Pulmonary artery endothelial cell (primary cell): ENCODE measurements around the gene SYTL5. TPM values are rescaled to one million over a fixed set of nuclear protein-coding genes. Genes with fewer than 3 reads are reported as not detected.
A peak's percentile ranks its signal among the peaks of the same experiment; 100 is the strongest.

ENCODE experiments used
- DNase-seq: peaks from one replicate; pipeline ENCODE4 v3.0.0-alpha.2; 2011; ENCODE audit warnings: low read depth, low spot score
- total RNA-seq: library from RNA; depleted of rRNA; stranded (reverse); fragments of >200 nt; gene quantifications from 2 replicates; pipeline ENCODE4 v1.2.3, GENCODE V29; 2014

Gene SYTL5
- total RNA-seq, 1 donor from 2014 or later = not detected

DNA sequence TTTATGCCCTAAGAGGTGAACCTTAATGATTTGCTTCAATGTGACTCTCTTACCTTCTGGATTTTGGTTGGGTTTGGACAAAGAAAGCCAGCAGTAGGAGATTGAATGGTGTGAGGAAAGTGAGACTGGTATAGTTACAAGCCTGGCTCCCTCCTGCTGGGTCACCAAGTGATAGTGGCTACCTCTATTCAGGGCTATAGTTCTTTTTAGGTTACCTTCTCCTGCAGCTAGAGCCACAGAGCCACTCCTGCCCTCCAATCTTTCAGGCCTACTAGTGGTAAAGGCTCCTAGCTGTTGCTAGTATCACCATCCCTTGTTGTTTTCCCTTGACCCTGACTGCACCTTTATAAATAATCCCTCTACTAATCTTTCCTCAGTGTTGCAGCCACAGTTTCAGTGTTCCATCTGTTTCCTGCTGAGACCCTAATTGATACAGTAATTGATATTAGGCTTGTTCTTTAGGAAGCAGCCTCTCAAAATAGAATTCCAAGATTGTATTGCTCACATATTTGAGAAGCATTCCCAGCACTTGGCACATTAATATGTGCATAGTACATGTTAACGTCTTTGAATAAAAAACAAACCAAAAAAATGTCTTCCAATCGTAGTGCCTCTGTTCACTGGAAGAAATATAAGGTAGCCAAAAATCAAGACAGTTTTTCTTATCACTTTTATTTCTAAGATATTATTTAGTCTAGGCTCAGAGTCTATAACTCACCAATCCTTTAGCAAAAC lies 132.0 kb downstream of the SYTL5 start:
- no peak for DNase-seq

DNA sequence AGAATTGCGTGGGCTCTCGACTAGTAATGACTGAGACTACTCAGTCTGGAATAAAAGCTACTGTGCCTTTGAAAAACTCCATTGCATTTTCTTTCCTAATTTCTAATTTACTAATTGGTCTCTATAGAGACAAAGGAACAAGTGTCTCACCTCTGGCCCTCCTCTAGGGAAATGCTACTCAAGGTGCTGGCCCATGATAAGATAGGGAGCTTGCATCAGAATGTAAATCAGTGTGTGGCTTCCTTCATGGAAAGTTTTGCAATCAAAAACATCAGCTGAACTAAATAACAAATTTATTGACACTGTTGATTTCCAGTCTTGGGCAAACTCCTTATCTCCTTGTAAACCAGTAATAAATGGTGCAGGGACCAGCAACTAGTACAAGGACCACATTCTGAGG lies 132.5 kb downstream of the SYTL5 start:
- DNase-seq = peak; percentile 10

DNA sequence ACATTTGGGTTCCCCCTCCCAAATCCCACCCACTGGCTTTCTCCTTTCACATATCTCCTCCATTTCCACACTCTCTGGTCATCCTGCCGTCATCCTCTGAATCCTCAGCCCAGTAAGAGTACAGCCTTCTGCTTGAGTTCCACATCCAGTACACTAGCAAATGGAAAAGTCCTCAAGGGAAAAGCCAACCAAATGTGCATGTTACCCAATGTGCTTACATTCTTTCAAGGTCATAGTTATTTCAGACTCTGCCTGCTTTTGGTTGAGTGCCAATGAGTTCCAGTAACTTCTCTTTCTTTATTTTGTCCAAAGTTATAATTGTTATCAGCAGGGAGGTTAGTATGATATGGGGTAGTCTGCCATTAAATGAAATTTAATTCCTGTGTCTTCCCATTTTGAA lies 136.3 kb downstream of the SYTL5 start:
- DNase-seq = no peak

DNA sequence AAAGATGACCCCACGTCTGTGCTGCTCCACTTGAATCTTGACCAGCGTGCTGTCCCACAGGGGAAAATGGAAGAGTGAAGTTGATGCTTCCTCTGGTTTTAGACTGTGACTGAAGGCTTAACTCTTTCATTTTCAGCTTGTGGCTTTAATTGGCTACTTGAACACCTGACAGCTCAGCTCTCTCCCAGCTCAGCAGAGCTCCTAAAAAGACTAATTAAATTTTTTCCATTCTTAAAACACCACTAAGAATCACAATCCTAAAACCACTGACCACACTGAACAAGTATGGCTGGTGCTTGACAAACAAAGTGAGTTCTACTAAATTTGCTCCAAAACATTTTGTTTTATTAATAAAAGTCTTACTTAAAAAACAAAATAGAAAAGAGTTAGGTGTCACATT lies 142.7 kb downstream of the SYTL5 start:
- no peak for DNase-seq

DNA sequence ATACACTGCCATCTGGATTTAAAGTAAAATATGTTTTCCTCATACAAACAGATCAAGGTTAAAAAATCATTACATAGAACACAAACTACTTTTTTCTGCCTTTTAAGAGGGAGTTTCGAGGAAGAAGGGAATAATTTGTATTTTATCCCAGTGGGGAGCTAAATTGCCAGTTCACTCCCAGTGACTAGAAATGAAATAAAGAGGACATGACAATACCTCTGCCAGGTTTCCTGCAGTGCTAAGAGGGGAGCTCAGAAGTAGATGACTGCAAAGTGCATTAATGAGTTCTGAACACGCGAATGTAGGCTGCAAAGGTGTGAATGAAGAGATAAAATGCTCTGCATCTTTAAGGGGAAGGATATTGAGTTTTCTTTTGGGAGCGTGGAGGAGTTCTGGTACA lies 144.6 kb downstream of the SYTL5 start:
- no peak for DNase-seq

DNA sequence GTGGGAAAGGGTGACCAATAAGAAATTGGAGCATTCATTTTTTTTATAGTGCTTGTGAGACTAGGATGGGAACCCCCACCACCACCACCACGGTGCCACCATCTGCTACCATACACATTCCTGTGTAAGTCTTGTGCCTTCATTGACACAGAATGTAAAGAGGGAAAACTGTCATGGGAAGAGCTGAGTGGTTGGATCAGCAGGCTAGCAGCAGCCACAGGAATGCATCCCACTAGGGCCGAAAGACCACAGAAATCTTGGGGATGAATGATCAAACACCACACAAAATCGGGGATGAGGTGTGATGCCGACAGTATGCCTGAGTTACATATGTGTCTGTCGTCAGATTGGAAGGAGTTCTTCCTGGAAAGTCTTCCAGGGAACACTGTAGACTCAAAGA lies 145.1 kb downstream of the SYTL5 start:
- DNase-seq = no peak

DNA sequence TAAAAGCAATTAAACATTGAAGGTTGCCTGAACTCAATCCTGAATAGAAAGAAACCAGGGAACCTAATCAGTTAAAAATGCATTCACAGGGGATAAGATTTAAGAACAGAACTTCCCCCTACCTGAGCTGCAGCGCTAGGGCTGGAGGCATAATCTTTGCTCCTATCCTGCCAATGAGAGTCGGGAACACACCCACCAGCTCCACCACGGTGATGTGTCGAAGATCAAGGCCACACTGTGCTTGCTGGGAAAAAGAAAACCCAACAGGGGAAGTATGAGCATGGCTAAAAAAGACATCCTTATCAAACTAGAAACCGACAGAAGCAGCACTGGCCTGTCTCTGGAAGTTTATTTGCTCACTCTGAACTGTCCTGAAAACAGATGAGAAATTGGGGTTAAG lies 148.0 kb downstream of the SYTL5 start:
- DNase-seq = no peak

DNA sequence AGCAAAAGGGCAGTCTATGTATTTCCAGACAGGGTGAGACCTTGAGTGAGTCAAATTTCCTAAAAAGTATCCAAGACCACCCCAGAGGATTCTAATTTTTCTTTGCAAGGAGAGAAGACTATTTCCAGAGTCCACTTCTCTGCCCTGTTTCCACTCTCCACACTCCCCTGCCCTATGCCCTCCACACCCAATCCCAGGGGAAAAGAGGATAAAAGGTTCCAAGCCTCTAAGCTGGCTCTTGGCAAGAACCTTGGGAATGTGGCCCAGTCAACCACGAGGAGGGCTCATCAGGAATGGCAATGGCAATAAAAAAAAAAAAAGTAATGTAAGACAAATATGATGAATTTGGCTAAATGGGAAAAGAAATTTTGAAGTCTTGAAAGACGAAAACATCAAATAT lies 148.5 kb downstream of the SYTL5 start:
- no peak for DNase-seq

DNA sequence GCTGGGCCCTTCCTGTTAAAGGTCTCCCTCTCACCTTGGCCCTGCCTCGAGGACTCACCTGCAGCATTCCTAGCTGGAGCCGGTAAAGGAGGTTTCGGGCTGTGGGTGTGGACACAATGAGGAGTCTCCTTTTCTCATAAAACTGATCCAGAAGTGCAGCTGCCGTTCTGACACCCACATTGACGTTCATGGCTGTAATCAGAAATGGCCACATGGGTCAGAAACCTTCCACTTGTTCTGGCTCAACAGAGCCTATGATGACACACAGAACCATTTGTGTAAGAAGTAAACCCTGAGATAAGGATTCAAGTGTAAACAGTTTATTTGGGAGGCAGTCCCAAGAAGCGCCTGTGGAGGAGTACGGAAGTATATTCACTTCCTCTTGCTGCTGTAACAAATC lies 150.5 kb downstream of the SYTL5 start:
- DNase-seq = no peak

DNA sequence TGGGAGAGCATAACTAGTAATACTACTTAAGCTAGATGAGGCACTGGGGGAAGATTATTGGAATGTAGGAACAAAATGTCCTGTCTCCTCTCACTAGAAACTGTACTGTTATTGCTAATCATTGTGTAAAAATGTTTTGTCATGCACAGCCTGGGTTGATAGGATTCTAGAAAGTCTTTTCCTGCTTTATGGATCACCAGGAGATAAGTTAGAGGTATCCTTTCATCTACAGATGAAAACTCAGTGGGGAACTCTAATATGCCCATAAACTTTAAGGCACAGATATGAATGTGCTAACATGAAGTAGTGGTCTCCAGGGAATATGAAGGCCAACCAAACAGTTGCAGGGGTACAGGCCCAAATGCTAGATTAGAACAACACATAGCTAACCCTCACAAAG lies 156.8 kb downstream of the SYTL5 start:
- DNase-seq = no peak

DNA sequence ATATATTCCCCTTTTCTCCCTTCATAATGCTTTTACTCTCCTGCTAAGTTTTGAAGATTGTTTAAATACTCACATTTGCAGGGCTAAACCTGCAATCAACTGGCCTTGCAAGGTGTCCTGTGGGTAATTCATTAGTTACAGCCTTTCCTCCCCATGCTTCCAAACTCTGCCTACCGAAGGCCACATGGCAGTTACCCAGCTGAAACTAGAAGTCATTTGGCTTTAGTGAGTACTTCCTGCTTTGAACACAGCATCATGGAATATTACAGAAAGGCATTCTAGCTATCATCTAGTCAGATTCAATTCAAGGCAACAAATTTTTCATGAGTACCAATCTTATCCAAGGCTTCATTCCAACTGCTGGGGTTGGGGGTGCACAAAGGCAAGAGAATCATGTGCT lies 158.7 kb downstream of the SYTL5 start:
- DNase-seq = no peak

DNA sequence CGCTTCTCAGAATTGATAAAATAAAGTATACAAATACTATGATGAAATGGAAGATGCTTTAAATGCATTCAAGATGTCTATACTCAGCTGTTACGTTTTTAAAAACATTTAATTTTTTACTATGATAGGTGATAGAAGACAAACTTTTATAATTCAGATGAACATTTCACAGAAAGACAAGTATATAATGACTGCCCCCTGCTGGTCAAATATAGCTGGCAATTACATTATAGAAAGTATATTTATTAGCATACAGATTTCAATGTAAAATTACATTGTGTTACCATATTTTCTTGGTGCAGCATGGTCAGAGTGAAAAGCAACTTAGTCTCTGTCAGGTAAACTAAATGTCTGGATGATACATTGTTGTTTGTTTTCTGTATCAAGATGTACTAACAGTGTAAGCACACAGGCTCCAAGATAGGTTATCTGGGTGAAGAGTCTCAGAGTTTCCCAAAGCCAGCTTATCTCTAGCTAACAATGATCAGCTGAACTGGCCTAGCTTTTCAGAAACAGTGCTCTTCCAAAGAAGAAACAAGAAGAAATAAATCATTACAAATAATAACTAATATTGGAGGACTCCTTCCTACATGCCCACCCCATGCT lies 160.2 kb downstream of the SYTL5 start:
- DNase-seq = no peak

DNA sequence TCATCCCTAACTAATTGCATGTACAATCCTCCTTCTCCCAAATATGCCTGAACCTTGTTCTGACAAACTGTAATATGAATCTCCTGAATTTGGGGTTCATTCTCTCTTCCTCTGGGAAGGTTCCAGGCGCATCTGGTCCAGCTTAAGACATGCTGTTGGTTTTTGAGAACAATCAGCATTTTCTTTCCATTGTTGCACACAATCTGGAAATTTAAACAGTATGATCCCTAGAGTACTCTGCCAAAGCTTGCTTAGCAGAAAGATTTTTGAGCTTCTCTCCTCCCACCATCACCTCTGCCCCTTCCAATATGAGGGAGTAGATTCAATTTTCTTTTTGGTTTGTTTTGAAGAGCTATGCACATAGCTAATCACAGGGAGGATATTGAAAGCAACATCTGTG lies 164.2 kb downstream of the SYTL5 start:
- no peak for DNase-seq

DNA sequence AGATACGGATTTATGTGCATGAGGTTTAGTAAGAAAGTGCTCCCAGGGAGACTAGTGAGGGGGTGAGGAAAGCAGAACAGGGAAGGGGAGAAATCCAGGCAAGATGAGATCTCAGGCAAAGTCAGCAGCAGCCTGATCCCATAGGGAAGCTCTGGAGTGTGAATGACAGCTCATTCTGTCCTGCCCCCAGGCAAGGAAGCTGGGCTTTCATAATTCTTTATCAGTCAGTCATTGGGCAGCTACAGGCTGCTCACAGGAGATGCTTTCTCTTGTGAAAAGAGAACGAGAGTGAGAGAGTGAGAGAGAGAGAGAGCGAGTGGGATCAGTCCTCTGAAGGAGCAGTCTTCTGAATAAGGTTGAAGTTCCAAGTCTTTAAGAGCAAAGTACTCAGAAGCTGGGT lies 166.2 kb downstream of the SYTL5 start:
- no peak for DNase-seq

DNA sequence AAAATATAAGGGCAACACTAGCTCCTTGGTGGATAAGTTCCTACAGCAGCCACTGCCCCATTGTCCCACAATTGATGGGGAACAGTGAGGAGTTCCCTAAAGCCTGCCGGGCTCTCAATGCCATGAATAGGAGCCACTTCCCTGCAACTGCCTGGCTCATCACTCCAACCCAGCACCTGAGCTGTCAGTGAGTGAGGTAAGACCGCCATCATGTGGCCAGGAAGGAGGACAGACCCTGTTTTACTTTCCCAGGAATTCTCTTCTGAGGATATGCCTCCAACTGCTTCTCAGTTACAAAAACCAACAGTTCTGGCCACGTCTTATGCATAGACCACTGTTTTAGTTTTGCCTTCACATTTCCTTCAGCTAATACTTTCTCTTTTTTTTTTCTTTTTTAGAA lies 168.8 kb downstream of the SYTL5 start:
- DNase-seq = no peak

DNA sequence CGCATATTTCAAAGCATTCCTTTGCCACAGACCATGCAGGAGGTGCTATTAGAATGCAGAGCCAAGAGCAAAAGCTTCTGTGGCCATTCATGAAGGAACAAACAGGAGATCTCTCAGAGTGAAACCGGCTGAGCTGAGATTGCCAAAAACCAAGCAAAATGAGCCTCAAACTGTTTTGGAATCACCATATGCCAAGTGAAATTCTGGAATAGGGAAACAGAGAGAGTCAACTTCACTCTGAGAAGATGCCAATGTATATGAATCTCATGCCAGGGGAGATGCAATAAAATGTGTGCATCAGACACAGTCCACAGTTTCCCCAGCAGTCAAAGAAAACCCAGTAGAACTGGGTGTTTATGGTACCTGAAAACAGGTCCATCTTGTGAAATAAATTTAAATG lies 172.0 kb downstream of the SYTL5 start:
- DNase-seq = no peak

Other genes starting within 250 kb of the SYTL5 start
- gene CYBB, start 226.5 kb upstream of the SYTL5 start, total RNA-seq = not detected in 2 replicates
- 32.3 and 35.0 TPM in 2 replicates for gene DYNLT3, start 159.0 kb upstream of the SYTL5 start, total RNA-seq
- 368 and 413 TPM in 2 replicates for gene SRPX, start 214.3 kb downstream of the SYTL5 start, total RNA-seq